Umbilical cord (tissue), 2 donors: Measurements from ENCODE around the gene ZNF57. TPM values are rescaled to one million over a fixed set of nuclear protein-coding genes. Genes with fewer than 3 reads are reported as not detected.
"Not testable (repeated sequence)": the region's sequence is repeated elsewhere in the genome, so short reads cannot be mapped to it uniquely, and the experiment has no call there.

ENCODE experiments used
- DNase-seq: peaks from one replicate; pipeline ENCODE4 v3.0.0-alpha.2; 2015; ENCODE audit warnings: low spot score
- total RNA-seq: library from RNA; depleted of rRNA; stranded (reverse); fragments of >200 nt; gene quantifications from one replicate; pipeline ENCODE4 v1.2.3, GENCODE V29; 2014; ENCODE audit warnings: low replicate concordance; ENCODE audit not compliant: insufficient read depth

Gene ZNF57
- total RNA-seq, 1 donor from 2014 or later = 2.6 TPM

DNA sequence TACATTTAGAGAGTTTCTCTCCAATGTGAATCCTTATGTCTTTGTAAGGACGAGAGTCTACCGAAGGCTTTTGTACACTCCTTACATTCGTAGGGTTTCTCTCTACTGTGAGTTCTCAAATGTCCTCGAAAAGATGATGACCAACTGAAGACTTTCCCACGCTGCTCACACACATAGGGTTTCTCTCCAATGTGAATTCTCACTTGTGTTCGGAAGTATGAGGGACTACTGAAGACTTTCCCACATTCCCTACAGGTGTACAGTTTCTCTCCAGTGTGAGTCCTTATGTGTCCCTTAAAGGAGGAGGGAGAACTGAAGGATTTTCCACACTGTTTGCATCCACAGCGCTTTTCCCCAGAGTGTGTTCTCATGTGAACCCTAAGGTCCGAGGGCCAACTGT, 4.0 kb upstream of the ZNF57 start:
- no peak for DNase-seq

DNA sequence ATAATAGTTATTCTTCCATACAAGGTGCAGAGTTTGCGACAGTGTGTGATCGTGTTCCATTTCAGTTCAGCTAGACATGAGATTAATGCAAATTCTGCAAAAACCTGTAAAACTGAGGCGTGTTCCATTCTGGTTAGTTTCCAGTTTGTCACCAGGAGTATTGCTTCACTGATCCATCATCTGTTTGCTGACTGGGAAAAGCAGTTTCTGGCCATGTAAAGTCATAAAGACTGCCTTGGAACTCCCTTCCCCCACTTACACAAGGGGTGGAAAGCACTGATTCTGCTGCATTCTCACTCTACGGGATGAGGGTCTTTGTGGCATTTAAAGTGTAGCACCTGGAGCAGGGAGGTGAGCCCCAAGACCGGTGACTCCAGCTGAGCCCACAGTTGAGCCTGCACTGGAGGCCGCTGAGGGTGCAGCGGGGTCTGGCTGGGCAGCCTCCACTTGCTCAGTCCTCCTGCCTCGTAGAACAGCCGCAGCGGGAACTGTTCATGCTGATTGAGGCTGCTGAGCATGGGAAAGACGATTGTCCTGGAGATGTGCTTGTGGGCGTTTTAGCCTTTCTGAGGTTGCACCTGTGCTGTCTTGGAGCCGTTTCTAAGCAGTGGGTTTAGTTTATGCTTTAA, 2.0 kb downstream of the ZNF57 start:
- no peak for DNase-seq

DNA sequence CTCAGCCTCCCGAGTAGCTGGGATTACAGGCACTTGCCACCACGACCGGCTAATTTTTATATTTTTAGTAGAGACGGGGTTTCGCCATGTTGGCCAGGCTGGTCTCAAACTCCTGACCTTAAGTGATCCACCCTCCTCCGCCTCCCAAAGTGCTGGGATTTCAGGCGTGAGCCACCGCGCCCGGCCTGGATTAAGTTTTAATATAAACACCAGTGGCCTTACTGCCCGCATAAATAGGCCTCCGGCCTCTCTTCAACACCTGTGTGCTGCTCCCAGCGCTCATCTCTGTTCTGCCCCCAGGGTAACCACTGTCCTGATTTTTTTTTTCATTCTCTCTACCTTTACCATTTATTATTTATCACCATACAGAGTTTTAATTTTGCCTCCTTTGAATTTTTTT, 2.6 kb downstream of the ZNF57 start:
- DNase-seq = not testable (repeated sequence)

DNA sequence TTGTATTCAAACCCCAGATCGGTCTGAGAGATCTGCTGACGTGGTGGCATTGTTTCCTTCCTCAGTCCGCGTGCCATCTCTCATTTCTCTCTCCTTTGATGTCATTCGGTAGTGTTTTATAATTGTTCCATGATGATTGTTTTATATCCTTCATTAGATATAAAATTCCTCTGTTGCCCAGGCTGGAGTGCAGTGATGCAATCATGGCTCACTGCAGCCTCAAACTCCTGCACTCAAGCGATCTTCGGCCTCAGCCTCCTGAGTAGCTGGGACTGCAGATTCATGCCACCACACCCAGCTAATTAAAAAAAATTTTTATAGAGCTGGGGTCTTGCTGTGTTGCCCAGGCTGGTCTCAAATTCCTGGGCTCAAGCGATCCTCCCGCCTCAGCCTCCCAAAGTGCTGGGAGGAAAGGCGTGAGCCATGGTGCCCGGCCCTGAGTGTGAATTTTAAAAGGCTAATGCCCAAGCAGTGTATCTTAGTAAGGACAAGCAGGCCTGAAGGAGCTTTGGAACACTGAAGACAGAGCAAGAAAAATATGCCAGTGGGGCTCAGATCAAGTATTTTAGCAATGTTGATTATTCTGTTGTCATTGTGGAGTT, 5.3 kb downstream of the ZNF57 start:
- DNase-seq = no peak

DNA sequence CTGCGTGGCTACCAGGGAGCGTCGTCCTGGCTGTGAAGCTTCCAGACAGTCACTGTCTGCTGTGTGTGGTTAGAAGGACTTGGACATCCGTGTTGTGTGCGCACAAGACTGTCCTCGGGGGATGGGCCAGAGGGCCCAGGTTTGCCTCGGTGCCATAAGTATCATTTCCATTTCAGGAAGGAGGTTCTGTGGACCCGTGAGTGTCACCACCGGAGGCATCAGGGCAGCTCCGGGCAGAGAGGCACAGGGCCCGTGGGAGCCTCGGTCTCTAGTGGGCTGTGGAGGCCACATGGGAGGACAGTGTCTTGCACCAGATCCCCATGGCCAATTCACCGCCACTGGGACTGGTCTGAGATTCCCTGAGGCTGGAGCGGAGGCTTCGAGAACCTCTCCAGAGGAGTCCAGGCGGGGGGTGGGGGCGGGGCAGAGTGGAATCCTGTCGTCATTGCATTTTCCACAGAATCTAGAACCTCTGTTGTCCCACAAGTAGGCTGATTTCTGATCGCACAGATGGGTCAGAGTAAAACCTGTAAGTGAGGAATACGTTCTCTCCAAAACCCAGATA, 6.0 kb downstream of the ZNF57 start:
- no peak for DNase-seq

DNA sequence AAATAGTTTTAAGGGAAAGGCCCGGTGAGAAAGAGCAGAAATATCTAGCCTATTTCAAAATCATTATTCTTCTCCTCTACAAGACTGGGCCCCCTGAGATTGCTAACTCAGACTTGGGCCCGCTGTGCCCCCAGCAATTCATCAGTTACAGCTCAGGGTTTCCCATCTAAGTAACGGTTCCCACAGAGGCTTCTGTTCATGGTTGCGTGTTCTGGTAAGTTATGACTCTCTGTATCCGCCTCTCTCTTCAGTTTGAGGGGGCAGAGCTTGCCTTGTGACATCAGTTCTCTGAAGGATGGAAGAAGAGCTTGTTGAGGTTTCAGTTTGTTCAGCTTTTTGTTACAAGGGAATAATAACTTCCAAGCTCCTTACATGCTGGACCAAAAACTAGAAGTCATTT, 11.6 kb downstream of the ZNF57 start:
- no peak for DNase-seq

DNA sequence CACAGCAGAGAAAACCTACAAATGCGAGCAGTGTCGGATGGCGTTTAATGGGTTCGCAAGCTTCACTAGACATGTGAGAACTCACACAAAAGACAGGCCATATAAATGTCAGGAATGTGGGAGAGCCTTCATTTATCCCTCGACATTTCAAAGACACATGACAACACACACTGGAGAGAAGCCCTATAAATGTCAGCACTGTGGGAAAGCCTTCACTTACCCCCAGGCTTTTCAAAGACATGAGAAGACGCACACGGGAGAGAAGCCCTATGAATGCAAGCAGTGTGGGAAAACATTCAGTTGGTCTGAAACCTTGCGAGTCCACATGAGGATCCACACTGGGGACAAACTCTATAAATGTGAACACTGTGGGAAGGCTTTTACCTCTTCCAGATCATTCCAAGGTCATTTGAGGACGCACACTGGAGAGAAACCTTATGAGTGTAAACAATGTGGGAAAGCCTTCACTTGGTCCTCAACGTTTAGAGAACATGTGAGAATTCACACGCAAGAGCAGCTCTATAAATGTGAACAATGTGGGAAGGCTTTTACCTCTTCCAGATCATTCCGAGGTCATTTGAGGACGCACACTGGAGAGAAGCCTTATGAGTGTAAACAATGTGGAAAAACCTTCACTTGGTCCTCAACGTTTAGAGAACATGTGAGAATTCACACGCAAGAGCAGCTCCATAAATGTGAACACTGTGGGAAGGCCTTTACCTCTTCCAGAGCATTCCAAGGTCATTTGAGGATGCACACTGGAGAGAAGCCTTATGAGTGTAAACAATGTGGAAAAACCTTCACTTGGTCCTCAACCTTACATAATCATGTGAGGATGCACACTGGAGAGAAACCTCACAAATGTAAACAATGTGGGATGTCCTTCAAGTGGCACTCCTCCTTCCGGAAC, 16.8 kb downstream of the ZNF57 start:
- DNase-seq = no peak

DNA sequence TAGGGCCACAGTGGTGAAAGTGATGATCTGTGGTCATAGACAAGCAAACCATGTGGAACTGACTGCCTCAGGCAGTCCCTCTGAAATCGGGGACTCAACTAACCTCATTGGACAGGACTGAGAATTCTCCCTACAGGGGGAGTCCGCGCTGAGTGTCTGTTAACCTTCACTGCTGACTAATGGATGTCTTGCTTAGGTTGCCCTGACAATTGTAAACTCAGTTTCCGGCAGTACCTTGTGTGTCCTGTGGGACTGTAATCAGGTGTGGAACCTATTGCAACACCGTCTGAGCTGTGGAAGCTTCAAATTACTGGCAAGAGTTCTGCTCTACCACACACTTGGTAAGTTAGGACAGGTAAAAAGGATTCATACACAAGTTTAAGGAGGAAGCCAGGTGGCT, 22.3 kb downstream of the ZNF57 start:
- peak; percentile 13 for DNase-seq

DNA sequence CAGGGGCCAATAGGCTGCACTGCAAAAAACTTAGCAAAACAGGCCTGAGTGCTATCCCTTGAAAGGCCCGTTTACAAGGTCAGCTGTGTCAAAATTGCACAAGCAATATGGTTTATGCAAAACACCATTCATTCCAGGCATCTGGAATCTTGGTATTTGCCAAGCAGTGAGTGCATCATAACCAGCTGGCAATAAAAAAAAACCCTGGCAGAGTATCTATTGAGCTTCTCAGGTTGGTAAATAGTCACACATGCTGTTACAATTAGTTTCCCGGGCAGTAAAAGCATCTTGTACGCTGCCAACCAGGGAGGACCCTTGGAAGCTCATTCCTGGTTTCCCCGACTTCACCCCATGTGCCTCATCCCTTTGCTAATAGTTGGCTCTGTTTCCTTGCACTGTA, 22.8 kb downstream of the ZNF57 start:
- DNase-seq = no peak

DNA sequence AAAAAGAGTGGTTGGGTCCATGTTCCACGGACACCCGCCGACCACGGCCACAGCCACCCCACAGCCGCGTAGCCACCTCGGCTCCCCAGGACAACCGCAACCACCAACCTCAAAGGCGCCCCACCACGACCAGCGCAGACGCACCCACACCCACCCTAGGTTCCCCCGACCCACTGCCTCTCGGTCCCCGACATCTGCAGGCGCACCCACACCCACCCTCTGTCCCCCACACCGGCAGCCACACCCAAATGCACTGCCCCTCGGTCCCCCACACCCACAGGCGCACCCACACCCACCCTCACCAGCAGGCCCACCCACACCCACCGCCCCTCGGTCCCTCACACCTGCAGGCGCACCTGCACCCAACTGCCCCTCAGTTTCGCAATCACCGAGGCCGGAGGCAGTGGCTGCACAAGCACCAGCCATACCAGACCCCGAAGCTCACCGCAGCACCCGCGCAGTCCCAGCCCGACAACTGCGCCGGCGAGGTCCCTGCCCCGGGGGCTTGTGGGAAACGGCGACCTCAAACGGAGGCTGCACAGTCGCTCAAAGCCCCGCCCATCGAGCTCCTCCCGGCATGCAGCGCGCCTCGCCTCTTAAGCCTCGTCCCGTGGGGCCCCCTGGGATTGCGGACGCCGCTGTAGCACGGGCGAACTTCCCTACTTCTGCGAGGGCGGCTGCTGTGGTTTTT, 25.8 kb downstream of the ZNF57 start:
- DNase-seq = no peak

DNA sequence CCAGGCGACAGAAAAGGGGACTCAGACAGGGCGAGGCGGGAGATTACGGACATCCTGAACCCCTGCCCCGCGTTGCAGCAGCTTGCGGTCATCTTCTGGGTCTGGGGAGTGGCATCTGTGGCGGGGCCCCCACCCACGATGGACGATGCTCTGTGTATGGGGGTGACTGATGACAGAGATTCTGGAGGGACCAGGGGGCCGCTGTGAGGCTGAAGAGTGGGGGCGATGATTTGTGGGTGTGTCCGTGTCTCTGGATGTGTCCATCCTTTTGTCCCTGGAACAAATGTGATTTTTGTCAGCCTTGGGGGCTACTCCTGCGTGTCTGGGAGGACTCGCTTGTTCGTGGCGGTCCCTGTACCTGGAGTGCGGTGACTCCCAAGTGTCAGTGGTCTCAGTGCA, 26.3 kb downstream of the ZNF57 start:
- DNase-seq = no peak

DNA sequence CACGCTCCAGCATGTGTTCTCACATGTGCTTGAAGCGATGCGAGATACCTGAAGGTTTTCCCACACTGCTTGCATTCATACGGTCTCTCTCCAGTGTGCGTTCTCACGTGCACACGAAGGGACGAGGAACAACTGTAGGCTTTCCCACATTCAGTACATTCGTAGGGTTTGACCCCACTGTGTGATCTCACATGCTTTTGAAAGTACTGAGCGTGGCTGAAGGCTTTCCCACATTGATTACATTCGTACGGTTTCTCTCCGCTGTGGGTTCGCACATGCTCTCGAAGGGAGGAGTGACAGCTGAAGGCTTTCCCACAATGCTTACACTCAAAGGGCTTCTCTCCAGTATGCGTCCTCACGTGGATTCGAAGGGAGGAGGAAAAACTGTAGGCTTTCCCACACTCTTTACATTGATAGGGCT, 32.8 kb downstream of the ZNF57 start:
- no peak for DNase-seq

DNA sequence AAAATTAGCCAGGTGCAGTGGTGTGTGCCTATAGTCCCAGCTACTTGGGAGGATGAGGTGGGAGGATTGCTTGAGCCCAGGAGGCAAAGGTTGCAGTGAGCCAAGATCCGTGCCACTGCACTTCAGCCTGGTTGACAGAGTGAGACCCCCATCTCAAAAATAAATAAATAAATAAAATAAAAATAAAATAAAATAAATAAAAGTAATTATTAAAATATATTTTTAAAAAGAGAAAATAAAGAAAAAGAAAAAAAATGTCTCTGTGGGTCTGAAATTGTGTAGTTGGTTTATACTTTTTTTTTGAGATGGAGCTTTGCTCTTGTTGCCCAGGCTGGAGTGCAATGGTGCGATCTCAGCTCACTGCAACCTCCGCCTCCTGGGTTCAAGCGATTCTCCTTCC, 35.1 kb downstream of the ZNF57 start:
- not testable (repeated sequence) for DNase-seq

DNA sequence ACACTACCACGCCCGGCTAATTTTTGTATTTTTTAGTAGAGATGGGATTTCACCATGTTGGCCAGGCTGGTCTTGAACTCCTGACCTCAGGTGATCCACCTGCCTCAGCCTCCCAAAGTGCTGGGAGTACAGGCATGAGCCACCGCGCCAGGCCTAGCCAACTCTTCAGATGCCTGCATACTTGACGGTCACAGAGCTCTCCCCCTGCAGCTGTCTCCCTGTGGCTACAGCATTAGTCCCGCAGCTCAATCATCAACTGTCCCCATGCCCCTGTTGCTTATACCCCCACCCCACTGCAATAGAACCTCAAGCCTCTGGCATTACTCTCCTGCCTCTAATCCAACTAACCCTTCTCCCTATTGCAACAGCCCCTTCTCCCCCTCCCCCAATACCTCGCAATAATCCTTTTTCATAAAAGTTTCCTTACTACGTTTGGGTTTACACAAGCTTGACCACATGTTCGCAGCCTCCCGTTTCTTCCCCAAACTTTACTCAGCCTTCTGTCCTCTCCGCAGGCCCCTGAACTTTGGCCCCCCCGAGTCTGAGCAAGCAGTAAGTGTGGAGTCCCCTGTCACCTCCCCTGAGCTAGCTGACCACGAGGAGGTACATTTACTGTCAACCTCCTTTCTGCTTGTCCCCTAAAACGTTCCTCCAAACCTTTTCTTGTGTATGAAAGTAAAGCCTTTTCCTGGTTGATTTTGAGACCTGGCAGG, 42.4 kb downstream of the ZNF57 start:
- DNase-seq = no peak

DNA sequence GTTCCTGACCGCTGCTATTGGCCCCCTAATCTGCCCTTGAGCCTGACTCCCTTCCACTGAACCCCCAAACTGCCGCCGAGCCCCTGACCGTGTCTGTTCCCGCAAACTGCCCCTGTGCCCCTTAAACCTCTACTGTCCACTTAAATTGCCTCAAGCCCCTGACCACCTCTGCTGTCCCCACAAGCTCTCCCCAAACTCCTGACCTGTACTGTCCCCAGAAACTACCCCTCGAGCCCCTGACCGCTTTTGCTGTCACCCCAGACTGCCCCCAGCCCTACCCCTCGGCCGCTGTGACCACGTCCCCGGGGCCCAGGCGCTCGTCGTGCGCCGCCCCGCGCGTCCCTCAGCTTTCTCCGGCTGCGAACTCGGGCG, 43.7 kb downstream of the ZNF57 start:
- DNase-seq = no peak

DNA sequence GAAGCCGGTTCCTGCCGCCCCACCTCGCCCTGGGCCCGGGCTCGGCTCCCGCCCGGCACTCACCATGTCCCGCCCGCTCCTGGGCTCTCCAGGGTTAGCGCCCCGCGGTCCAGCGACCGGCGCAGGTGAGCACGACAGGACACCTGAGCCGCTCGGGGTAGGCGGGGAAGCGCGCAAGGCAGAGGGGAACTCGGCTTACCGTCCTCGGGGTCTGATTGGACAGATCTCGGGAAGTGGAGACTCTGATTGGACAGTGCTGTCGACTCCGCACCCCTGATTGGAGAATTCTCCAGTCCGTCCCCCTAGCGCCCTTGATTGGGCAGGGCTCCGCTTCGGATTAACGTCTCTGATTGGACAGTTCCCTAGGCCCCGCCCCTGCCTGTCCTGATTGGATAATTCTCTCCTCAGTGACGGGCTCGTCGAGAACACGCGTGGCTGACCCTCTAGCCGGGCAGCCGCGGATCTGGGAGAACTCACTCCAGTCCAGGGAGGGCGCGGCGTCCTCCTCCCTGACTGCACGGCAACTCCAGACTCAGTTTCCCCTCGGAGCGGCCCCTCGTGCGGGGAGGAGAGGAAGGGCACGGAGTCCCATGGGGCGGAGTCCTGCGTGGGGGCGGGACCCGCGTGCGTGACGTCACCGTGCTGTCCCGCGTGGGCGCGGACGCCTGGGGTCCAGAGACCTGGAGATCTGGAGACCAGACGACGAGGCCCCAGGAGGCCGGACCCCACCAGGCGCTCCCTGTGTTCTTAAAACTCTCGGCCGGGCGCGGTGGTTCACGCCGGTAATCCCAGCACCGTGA, 44.2 kb downstream of the ZNF57 start, which contains the start of gene ZNF77:
Gene ZNF77, minus strand, starts transcription at position 197 of the 800 bp plus-strand sequence. Its CDS starts 131 bp downstream, at position 66.
- DNase-seq = peak; percentile 99

DNA sequence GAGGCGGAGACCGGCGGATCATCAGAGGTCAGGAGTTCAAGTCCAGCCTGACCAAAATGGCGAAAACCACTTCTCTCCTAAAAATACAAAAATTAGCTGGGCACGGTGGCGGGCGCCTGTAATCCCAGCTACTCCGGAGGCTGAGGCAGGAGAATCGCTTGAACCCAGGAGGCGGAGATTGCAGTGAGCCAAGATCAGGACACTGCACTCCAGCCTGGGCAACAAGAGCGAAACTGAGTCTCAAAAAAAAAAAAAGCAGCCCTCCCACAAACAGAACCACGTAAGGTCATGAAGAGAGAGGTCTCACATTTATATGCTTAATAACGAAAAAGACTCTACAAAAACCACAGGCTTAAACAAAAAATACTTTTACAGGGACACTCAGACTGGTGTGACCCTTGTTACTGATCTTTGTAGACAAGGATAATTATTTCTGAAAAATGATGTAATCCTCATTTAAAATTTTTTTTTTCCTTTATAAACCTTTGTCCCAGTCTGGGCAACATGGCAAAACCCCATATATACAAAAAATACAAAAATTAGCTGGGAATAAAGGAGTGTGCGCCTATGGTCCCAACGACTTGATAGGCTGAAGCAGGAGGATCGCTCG, 45.0 kb downstream of the ZNF57 start:
- no peak for DNase-seq

DNA sequence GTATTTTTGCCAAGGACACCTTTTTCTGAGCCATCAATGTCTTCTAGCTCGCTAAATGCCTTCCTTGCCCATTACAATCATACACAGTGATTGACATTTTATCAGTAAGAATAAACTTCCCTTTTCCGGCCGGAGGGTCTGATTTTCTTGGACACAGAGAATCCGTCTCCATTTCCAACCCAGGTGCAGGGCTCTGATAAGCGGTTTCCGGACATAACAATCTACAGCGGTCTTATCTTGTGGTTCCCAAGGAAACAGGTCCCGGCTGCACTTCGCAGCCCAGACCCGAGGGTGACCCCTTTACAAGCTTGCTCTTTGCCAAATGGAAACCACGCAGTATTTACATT, 49.2 kb downstream of the ZNF57 start:
- peak; percentile 69 for DNase-seq

DNA sequence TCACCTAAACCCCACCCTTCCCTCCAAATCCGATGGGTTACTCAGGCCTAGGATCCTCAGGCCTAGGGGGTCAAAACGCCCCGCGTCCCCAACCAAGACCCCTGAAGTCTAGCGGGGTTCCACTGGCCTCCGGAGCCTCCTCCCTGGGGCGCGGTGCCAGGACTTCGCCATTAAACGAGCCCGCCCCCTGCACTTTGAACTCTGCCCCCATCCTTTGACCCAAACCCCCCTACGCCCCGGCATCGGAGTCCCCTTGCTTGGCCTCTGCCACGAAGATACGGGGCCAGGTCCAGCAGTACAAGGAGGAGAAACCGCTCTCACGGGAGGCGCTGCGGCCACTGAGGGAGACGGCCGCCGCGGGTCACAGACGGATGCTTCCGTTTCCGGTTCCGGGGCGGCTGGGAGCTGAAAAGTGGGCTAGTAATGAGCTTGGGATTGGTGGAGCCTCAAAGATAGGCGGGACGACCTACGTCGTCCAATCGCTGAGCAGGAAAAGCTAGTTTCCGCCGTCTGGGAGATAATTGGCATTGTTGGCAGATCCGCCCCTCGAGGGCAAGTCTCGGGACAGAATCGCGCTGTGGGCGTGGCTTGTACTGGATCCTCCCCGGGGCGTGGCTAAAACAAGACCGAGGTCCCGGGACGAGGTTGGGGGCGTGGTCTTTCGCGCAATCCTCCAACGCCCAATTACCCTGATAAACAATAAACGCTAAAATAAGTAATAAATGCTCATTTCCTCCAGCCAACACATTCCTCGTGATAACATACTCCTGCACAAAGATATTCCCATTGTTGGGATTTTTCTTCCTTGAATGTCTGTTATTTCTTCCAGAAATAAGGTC, 49.8 kb downstream of the ZNF57 start:
- peak; percentile 100 for DNase-seq
